Activated CD4-positive, alpha-beta T cell treated with anti-CD3 and anti-CD28 coated beads, Interleukin-2, amount 50 U/mL, for 16 hours (primary cell): ENCODE data around the gene GXYLT1.
"Not testable (repeated sequence)": the region's sequence is repeated elsewhere in the genome, so short reads cannot be mapped to it uniquely, and the experiment has no call there.

ENCODE experiments used
- DNase-seq: peaks from one replicate; pipeline ENCODE4 v3.0.0-alpha.2; 2020

GXYLT1 gene, protein sequence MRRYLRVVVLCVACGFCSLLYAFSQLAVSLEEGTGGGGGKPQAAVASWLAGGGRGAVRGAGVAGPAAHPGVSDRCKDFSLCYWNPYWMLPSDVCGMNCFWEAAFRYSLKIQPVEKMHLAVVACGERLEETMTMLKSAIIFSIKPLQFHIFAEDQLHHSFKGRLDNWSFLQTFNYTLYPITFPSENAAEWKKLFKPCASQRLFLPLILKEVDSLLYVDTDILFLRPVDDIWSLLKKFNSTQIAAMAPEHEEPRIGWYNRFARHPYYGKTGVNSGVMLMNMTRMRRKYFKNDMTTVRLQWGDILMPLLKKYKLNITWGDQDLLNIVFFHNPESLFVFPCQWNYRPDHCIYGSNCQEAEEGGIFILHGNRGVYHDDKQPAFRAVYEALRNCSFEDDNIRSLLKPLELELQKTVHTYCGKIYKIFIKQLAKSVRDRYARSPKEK

GRCh38 chr12:42144408-42145196 is at the start of gene GXYLT1:
Gene GXYLT1 (minus strand): TSS chr12:42144874. CDS start chr12:42144646, 228 bp downstream.
- DNase-seq, result peak; percentile 88

DNA sequence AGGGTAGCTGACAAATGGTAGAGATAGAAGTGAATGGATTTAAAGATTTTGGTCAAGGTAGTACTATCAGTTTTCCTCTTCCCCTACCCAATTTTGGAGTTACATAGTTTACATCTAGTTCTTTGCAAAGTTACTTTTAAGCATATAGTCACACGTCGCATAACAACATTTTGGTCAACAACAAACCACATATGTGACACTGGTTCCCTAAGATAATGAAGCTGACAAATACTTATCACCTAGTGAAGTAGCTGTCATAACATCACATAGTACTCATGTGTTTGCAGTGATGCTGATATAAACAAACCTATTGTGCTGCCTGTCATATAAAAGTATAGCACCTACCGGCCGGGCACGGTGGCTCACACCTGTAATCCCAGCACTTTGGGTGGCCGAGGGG is 48.0 kb upstream of the GXYLT1 start:
- DNase-seq, result no peak

GRCh38 chr12:42192258-42192657 is 47.6 kb upstream of the GXYLT1 start:
- DNase-seq, result no peak

- DNase-seq, result no peak
These were observed 45.7 kb upstream of the GXYLT1 start for GRCh38 chr12:42190376-42190775.

- DNase-seq, result not testable (repeated sequence)
These were observed 43.6 kb upstream of the GXYLT1 start for GRCh38 chr12:42188275-42188674.

DNA sequence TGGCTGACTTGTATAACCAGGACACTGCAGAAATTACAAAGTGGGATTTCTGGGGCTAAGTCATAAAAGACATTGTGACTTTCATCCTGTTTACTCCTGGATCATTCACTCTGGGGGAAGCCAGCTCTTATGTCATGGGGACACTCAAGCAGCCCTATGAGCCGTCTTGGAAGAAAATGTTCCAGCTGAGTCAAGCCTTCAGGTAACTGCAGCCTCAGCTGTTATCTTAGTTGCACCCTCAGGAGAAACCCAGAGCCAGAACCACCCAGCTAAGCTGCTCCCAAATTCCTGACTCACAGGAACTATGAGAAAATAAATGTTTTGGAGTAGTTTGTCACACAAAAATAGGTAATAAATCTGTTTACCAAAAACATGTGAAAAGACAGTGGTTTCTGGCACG is 43.1 kb upstream of the GXYLT1 start:
- DNase-seq, result no peak

DNA sequence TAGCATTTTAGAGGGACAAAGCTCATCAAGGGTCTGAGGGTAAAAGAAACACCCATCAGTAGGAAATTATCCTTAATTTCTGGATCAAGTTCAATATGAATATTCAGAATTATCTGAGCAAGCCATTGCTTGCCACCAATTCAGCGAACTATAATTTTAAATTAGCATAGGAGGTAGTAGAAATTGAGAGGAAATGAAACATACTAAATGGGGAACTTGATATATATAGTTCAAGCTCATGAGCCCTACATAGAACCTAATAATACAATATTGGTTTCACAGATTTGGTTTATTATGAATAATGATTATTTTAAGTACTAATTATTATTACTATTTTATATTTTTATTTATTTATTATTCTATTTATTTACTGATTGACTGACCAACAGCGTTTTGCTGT is 42.1 kb upstream of the GXYLT1 start:
- no peak for DNase-seq

DNA sequence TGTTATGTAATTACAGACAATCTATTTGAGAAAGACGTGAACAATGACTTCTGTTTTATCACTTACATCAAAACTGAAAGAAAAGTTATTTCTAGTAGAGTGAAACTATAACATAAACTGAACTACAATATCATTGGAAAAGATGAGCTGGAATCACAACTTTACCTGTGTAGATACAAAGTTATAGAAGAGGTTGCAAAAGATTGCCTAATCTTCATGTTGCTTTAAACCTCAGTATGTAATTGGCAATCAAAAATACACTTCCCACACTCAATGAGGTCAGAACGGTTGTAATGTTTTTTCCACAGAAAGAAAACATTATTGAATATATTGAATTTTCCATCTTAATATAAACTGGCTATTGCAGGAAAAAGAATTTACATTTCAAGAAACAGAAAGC is 37.7 kb upstream of the GXYLT1 start:
- no peak for DNase-seq

DNA sequence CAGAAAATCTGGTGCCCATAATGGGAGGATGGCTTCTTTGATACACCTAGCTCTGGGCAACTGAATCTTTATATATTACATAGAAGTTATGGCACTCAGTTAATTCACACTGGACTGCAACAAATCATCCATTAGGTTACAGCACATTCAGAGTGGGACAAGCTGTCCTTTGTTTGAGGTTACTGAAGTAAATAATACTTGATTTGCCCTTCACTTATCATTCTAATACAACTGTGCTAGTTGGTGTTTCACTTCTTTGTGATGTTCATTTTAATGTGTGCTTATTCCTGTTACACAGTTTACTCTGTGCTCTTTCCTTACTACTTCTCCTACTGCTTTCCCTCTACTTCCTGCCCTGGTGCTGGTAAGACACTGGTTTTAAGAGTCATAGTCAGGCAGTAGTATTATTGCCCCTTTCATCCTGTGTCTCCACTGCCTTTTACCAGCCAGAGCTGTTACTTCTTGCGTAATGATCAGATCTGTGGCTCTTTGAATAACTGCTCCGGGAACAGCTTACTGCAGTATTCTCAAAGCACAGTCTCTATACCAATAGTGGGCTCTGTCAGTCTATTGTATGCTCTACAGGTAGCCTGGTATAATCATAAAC is 36.4 kb upstream of the GXYLT1 start:
- DNase-seq, result no peak

DNA sequence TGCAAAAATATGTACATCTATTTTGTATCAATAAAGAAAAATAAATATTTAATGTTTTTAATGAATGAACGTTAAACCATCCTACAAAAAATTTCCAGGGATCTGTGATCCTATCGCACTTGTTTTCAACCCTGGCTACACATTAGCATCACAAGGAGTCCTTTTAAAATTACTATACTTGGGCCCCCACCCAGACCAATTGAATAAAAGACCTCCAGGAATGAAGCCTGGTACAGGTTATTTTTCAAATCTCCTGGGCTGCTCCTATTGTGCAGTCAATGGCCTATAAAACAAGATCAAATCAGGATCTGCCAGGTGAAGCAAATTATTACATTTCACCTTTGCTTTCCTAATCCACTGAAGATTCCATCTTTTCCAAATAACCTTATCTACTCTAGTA is 33.4 kb upstream of the GXYLT1 start:
- no peak for DNase-seq

- no peak for DNase-seq
These were observed 30.3 kb upstream of the GXYLT1 start for GRCh38 chr12:42174978-42175377.

DNA sequence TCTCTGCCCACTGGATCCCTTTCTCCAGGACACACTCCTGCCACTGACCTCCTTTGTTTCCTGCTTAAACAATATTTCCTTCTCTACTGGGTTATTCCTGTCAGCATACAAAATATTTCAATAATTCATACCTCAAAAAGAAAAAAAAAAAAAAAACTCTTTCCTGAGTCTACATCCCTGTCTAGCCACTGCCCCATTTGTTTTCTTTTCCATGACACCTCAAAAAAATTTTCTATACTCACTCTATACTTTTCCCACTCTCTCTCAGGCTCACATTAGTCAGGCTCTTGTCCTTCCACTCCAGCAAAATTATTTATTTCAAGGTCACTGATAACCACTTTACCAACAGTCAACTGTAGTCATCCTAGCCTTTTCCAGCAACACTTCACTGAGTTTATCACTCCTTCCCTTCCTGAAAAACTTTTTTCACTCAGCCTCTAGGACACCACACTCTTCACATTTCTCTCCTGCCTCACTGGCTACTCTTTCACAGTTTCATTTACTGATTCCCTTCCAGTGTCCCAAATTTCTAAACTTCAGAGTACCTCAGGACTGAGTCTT is 29.4 kb upstream of the GXYLT1 start:
- DNase-seq, result no peak

GRCh38 chr12:42172441-42173210 is 28.0 kb upstream of the GXYLT1 start:
- no peak for DNase-seq

DNA sequence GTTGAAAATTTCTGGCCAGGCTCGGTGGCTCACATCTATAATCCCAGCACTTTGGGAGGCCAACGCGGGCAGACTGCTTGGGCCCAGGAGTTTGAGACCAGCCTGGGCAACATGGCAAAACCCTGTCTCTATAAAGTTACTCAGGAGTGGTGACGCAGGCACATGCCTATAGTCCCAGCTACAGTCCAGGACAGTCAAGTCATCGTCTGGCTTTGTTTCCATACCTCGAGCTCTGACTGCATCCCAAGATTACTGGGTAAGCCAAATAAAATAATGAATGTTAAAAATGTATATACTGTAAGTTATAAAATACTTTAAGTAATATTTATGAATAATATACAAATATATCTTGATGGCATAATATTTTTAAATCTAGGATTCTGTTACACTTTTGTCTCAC is 23.0 kb upstream of the GXYLT1 start:
- no peak for DNase-seq

DNA sequence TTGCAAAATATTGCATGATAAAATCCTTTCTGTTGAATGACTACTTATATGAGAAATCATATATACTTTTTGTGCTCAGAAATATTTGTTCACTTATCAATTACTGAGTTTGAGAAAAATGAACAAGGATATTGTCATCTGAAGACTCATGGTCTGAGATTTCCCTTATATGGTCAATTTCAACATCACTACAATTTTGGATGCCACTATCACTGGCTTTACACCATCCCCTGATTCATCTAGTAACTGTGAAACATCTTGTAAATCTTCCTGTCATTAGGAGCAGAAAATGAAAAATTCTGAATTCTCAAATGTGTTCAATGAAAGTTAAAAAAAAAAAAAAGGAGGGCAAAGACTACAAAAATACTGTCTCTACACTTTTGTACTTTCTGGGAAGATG is 21.8 kb upstream of the GXYLT1 start:
- DNase-seq, result no peak

DNA sequence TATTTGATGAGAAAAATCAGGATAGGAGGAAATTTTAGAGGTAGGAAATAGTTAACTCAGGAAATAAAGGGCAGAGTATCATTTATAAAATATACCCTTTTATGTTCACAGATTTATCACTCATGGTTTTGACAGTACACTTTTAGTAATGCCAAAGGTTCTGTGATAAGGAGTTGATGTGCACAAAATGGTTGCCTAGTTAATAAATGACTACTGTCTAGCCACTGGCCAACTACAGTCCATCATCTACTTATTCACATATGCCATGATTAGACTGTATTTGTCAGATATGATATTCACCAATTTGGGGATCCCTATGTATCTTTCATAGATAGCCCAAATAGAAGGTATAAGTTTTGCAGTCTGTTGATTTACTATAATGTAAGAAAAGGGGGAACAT is 19.2 kb upstream of the GXYLT1 start:
- no peak for DNase-seq

GRCh38 chr12:42162965-42163364 is 18.3 kb upstream of the GXYLT1 start:
- no peak for DNase-seq

GRCh38 chr12:42162193-42162592 is 17.5 kb upstream of the GXYLT1 start:
- no peak for DNase-seq

DNA sequence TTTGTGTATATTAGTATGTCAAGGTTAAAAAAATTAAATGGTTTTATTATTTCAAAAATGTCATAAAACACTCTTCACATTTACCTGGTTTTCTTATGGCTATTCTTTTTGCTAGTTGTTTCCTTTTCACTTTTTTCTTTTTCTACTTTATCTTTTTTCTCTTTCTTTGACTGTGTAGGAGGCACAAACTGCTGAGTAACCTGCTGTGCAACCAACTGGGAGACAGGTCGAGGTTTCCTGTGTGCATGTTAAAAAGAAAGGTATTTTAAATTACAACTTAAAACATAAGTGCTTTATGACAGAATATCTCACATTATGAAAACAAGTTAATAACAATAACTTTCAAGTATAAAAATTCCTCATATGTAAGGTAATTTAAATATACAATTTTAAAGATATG is 16.9 kb upstream of the GXYLT1 start:
- DNase-seq, result no peak

- no peak for DNase-seq
These were observed 11.6 kb upstream of the GXYLT1 start for GRCh38 chr12:42156232-42156631.

GRCh38 chr12:42145552-42146215 is 1.0 kb upstream of the GXYLT1 start:
- DNase-seq, result no peak

- DNase-seq, result no peak
These were observed 499 bp upstream of the GXYLT1 start for GRCh38 chr12:42145197-42145549.

- no peak for DNase-seq
These were observed 591 bp downstream of the GXYLT1 start for GRCh38 chr12:42144158-42144407.
